Measurements from ENCODE around the gene SLC5A11. TPM values are rescaled to one million over a fixed set of nuclear protein-coding genes. Genes with fewer than 3 reads are reported as not detected.

Gene SLC5A11
- total and polyA plus RNA-seq, 2 donors (not counting 1 experiment from before 2014, with no cell fraction given) = 0.62 to 0.84 TPM

GRCh38 chr16:24863582-24864437 lies 18.0 kb downstream of the SLC5A11 start:
- H3K4me1 Mint-ChIP-seq = no peaks in the 10 kb centered on the region
- Histone ChIP-seq H3K9ac (ENCODE audit: low read length) (no peak overlapping the region), H3K79me2 (ENCODE audit: control insufficient read depth, insufficient read depth, low read length) (no peaks in the 10 kb centered on the region), H3K27me3 (replicated peaks in 1 of 4; ENCODE audit: control extremely low read depth in 1 of 4, control insufficient read depth in 3 of 4, insufficient read depth in 4 of 4, low read length in 3 of 4) (peaks cover 0 to 3% (median 0%) of the 10 kb centered on the region in 4 experiments), H4K20me1 (ENCODE audit: control insufficient read depth, insufficient read depth, low read length, poor library complexity, severe bottlenecking) (no peaks in the 10 kb centered on the region), H3K4me2 (replicated peaks; ENCODE audit: low read depth, low read length, poor library complexity, severe bottlenecking) (no peak overlapping the region), H3K4me3 (ENCODE audit: control extremely low read depth in 1 of 5, extremely low read depth in 1 of 5, insufficient read depth in 1 of 5, low read depth in 2 of 5, low read length in 4 of 5) (no peak overlapping the region), H2AFZ (ENCODE audit: insufficient read depth, low read depth, low read length, poor library complexity, severe bottlenecking) (no peak overlapping the region), H3K36me3 (replicated peaks in 1 of 2; ENCODE audit: control extremely low read depth in 1 of 2, control insufficient read depth in 1 of 2, extremely low read depth in 1 of 2, insufficient read depth in 2 of 2, low read length in 1 of 2) (no peaks in the 10 kb centered on the region), H3K4me1 (ENCODE audit: control insufficient read depth in 2 of 2, insufficient read depth in 2 of 2, low read length in 2 of 2) (no peaks in the 10 kb centered on the region), H3K27ac (ENCODE audit: low read length in 2 of 2) (no peak overlapping the region), H3K9me3 (ENCODE audit: control extremely low read depth in 1 of 3, control insufficient read depth in 2 of 3, insufficient read depth in 1 of 3, low read length in 2 of 3) (peaks cover 0 to 8% (median 6%) of the 10 kb centered on the region in 3 donors)
- no peak overlapping the region for H3K4me3 Mint-ChIP-seq
- intact Hi-C loops (cut with micrococcal nuclease) = no loop called here
- ChIA-PET POLR2A (no interaction called here), CTCF (interaction anchor here (1.3 kb wide), 1 partner anchor 243 kb away, joined by 3 read pairs; no protein-coding TSS in a partner anchor)
- H3K9me3 Mint-ChIP-seq (ENCODE audit: insufficient read depth) = peaks cover 4% of the 10 kb centered on the region
- peaks cover 7% of the 10 kb centered on the region for H3K27me3 Mint-ChIP-seq
- WGBS (ENCODE audit: insufficient coverage) = 85% methylated on average over 1 of the region's 3 CpGs
- TF ChIP-seq, protein P1, sequence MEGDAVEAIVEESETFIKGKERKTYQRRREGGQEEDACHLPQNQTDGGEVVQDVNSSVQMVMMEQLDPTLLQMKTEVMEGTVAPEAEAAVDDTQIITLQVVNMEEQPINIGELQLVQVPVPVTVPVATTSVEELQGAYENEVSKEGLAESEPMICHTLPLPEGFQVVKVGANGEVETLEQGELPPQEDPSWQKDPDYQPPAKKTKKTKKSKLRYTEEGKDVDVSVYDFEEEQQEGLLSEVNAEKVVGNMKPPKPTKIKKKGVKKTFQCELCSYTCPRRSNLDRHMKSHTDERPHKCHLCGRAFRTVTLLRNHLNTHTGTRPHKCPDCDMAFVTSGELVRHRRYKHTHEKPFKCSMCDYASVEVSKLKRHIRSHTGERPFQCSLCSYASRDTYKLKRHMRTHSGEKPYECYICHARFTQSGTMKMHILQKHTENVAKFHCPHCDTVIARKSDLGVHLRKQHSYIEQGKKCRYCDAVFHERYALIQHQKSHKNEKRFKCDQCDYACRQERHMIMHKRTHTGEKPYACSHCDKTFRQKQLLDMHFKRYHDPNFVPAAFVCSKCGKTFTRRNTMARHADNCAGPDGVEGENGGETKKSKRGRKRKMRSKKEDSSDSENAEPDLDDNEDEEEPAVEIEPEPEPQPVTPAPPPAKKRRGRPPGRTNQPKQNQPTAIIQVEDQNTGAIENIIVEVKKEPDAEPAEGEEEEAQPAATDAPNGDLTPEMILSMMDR (IDR thresholded peaks at IDR 0.05) = no peak
- TF ChIP-seq EZH2 (IDR thresholded peaks at IDR 0.05; ENCODE audit: borderline replicate concordance, insufficient read depth, low read depth, low read length, poor library complexity, severe bottlenecking) = no peak
- no peak for ATAC-seq (ENCODE audit: low read depth)
- H3K27ac Mint-ChIP-seq = no peak overlapping the region
- DNase-seq = no peak

DNA sequence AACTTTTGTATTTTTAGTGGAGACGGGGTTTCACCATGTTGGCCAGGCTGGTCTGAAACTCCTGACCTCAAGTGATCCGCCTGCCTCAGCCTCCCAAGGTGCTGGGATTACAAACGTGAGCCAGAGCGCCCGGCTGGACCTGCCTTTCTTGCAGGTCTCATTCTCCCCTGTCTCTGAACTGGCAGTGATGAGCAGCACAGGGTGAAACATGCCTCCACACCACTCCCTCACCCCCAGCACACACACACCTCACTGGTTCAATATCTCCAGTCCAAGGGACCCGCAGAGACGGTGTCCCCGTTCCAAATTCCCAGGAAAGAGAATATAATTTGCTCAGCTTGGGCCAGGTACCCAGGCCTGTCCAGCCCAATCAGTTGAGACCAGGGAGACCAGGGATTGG lies 23.3 kb downstream of the SLC5A11 start:
- no peak overlapping the region for H3K4me3 ChIP-seq (ENCODE audit: control extremely low read depth in 1 of 5, extremely low read depth in 1 of 5, insufficient read depth in 1 of 5, low read depth in 2 of 5, low read length in 4 of 5)
- no peak overlapping the region for H2AFZ ChIP-seq (ENCODE audit: insufficient read depth, low read depth, low read length, poor library complexity, severe bottlenecking)
- H3K4me1 ChIP-seq (ENCODE audit: control insufficient read depth in 2 of 2, insufficient read depth in 2 of 2, low read length in 2 of 2) = no peaks in the 10 kb centered on the region
- peaks cover 0 to 16% (median 1%) of the 10 kb centered on the region in 3 donors for H3K9me3 ChIP-seq (ENCODE audit: control extremely low read depth in 1 of 3, control insufficient read depth in 2 of 3, insufficient read depth in 1 of 3, low read length in 2 of 3)
- H3K4me2 ChIP-seq (replicated peaks; ENCODE audit: low read depth, low read length, poor library complexity, severe bottlenecking) = no peak overlapping the region
- no peaks in the 10 kb centered on the region for H3K79me2 ChIP-seq (ENCODE audit: control insufficient read depth, insufficient read depth, low read length)
- no peak overlapping the region for H3K27ac Mint-ChIP-seq
- no peak overlapping the region for H3K9ac ChIP-seq (ENCODE audit: low read length)
- no peak overlapping the region for H3K27ac ChIP-seq (ENCODE audit: low read length in 2 of 2)
- no peak overlapping the region for H3K4me3 Mint-ChIP-seq
- H3K4me1 Mint-ChIP-seq = no peaks in the 10 kb centered on the region
- no peaks in the 10 kb centered on the region for H4K20me1 ChIP-seq (ENCODE audit: control insufficient read depth, insufficient read depth, low read length, poor library complexity, severe bottlenecking)
- peaks cover 3% of the 10 kb centered on the region for H3K9me3 Mint-ChIP-seq (ENCODE audit: insufficient read depth)
- POLR2A ChIA-PET = no interaction called here
- ATAC-seq (ENCODE audit: low read depth) (no peak), DNase-seq (no peak)
- H3K27me3 ChIP-seq (replicated peaks in 1 of 4; ENCODE audit: control extremely low read depth in 1 of 4, control insufficient read depth in 3 of 4, insufficient read depth in 4 of 4, low read length in 3 of 4) = no peaks in the 10 kb centered on the region
- peaks cover 11% of the 10 kb centered on the region for H3K27me3 Mint-ChIP-seq
- WGBS (ENCODE audit: insufficient coverage) = 88% methylated on average over 8 of the region's 8 CpGs
- TF ChIP-seq, protein P1 (IDR thresholded peaks at IDR 0.05) = no peak
- no peak for TF ChIP-seq EZH2 (IDR thresholded peaks at IDR 0.05; ENCODE audit: borderline replicate concordance, insufficient read depth, low read depth, low read length, poor library complexity, severe bottlenecking)
- CTCF ChIA-PET = no interaction called here
- no peaks in the 10 kb centered on the region for H3K36me3 ChIP-seq (replicated peaks in 1 of 2; ENCODE audit: control extremely low read depth in 1 of 2, control insufficient read depth in 1 of 2, extremely low read depth in 1 of 2, insufficient read depth in 2 of 2, low read length in 1 of 2)
- intact Hi-C loops (cut with micrococcal nuclease) = no loop called here

Data from B cell (primary cell).